Testis (tissue), 3 donors: Measurements from ENCODE around the gene ZDHHC7. TPM values are rescaled to one million over a fixed set of nuclear protein-coding genes. Genes with fewer than 3 reads are reported as not detected.
A peak's percentile ranks its signal among the peaks of the same experiment; 100 is the strongest.
"Not testable (repeated sequence)": the region's sequence is repeated elsewhere in the genome, so short reads cannot be mapped to it uniquely, and the experiment has no call there.

Experiments used
- DNase-seq: peaks from one replicate; pipeline ENCODE4 v3.0.0-alpha.2; 2019
- H3K27ac ChIP-seq, 2 donors: fragments of 200-600 bp; sonication (generic); one replicate each; pipeline ENCODE4 v1.5.1; 2019
- H3K27me3 ChIP-seq: fragments of 200-600 bp; sonication (generic); one replicate; pipeline ENCODE4 v1.5.1; 2019
- H3K36me3 ChIP-seq: fragments of 200-600 bp; sonication (generic); one replicate; pipeline ENCODE4 v1.5.1; 2017; ENCODE audit warnings: low read depth; ENCODE audit errors: missing control alignments
- H3K4me1 ChIP-seq: fragments of 200-600 bp; sonication (generic); one replicate; pipeline ENCODE4 v1.5.1; 2019
- H3K4me3 ChIP-seq, 2 donors: fragments of 200-600 bp; sonication (generic); one replicate each; pipeline ENCODE4 v1.5.1; 2017 to 2019
- H3K9me3 ChIP-seq: fragments of 200-600 bp; sonication (generic); one replicate; pipeline ENCODE4 v1.5.1; 2017
- CTCF ChIP-seq, 3 experiments: fragments of 450-650 bp in 2 of 3; fragments of 200-600 bp in 1 of 3; sonication (generic) in 1 of 3; IDR thresholded peaks; one replicate each; pipeline ENCODE4 v1.5.1; 2016 to 2019; ENCODE audit warnings: antibody characterized with exemption in 3 of 3, mild to moderate bottlenecking in 2 of 3, moderate library complexity in 1 of 3
- POLR2A ChIP-seq: fragments of 450-650 bp; IDR thresholded peaks from one replicate; pipeline ENCODE4 v1.6.1; 2017; ENCODE audit warnings: antibody characterized with exemption, mild to moderate bottlenecking, moderate library complexity
- WGBS, 2 donors: methylation state at CpG; one replicate each; pipeline ENCODE4 v1.1.5; 2018; 5-methylcytosine and 5-hydroxymethylcytosine counted together
- intact Hi-C: fragments of 100-400 bp; cut with DNase I; formaldehyde crosslinking; loops from one replicate; pipeline ENCODE4 v1.15.1; 2023; ENCODE audit warnings: low total_unique reads
- polyA plus RNA-seq: library from polyadenylated mRNA; stranded (reverse); fragments of 350-450 nt; fragmentation: Illumina TruSeq; extraction: RNeasy Lipid Tissue Mini Kit (QIAGEN cat#74804); gene quantifications from one replicate; pipeline ENCODE4 v1.2.3, GENCODE V29; 2014; ENCODE audit warnings: low read depth, low replicate concordance; ENCODE audit not compliant: insufficient read depth
- total RNA-seq, 2 donors: library from RNA; depleted of rRNA; stranded (reverse); fragments of >200 nt; gene quantifications; one replicate each; pipeline ENCODE4 v1.2.3, GENCODE V29; 2016

ZDHHC7 gene
- total and polyA plus RNA-seq, 3 donors from 2014 or later = 29.4 to 42.7 (median 35.0) TPM

GRCh38 chr16:85056211-85056748 is 44.9 kb upstream of the ZDHHC7 start:
- H3K27me3 ChIP-seq = no peaks in the 10 kb centered on the region
- TF ChIP-seq CTCF (IDR thresholded peaks at IDR 0.05) = no peak
- no peak for TF ChIP-seq POLR2A
- peak overlapping the region; percentile 22 to 81 for H3K27ac ChIP-seq
- 68 to 97% methylated on average over 8 to 16 of the region's 16 CpGs for WGBS, 2 donors
- DNase-seq = no peak
- H3K4me1 ChIP-seq = peaks cover 29% of the 10 kb centered on the region
- H3K36me3 ChIP-seq = no peaks in the 10 kb centered on the region
- H3K9me3 ChIP-seq = no peaks in the 10 kb centered on the region
- intact Hi-C loops = no loop called here
- no peak overlapping the region for H3K4me3 ChIP-seq

GRCh38 chr16:85055493-85056210 is 44.3 kb upstream of the ZDHHC7 start:
- no peak for TF ChIP-seq POLR2A
- no peak for TF ChIP-seq CTCF (IDR thresholded peaks at IDR 0.05)
- no peaks in the 10 kb centered on the region for H3K27me3 ChIP-seq
- peaks cover 35% of the 10 kb centered on the region for H3K4me1 ChIP-seq
- DNase-seq = peak; percentile 62
- no peaks in the 10 kb centered on the region for H3K9me3 ChIP-seq
- intact Hi-C loops = no loop called here
- WGBS, 2 donors = 45 to 58% methylated on average over 14 of the region's 14 CpGs
- H3K36me3 ChIP-seq = no peaks in the 10 kb centered on the region
- H3K4me3 ChIP-seq = no peak overlapping the region
- H3K27ac ChIP-seq = peak overlapping the region; percentile 22 to 81

- 56 to 67% methylated on average over 6 of the region's 6 CpGs for WGBS, 2 donors
- no peak for DNase-seq
- no peak overlapping the region for H3K4me3 ChIP-seq
Measured at GRCh38 chr16:85054948-85055492, 43.7 kb upstream of the ZDHHC7 start.

GRCh38 chr16:85054321-85054720 is 43.0 kb upstream of the ZDHHC7 start:
- DNase-seq, H3K27me3 ChIP-seq, intact Hi-C loops, H3K4me3 ChIP-seq, H3K36me3 ChIP-seq, H3K9me3 ChIP-seq: not testable (repeated sequence)
- WGBS, 2 donors = 76 to 95% methylated on average over 3 of the region's 3 CpGs
- H3K4me1 ChIP-seq = peaks cover 38% of the 10 kb centered on the region
- peak overlapping the region in 1 of 2 donors; percentile 81 for H3K27ac ChIP-seq

More at GRCh38 chr16:85054948-85055492, 43.7 kb upstream of the ZDHHC7 start:
- Histone ChIP-seq H3K36me3 (no peaks in the 10 kb centered on the region), H3K4me1 (peaks cover 38% of the 10 kb centered on the region), H3K9me3 (no peaks in the 10 kb centered on the region), H3K27ac (peak overlapping the region; percentile 70 to 81), H3K27me3 (no peaks in the 10 kb centered on the region)
- TF ChIP-seq CTCF (IDR thresholded peaks at IDR 0.05) = no peak
- no peak for TF ChIP-seq POLR2A
- intact Hi-C loops = no loop called here

GRCh38 chr16:85052536-85052935 is 41.2 kb upstream of the ZDHHC7 start:
- DNase-seq = no peak
- intact Hi-C loops = no loop called here
- Histone ChIP-seq H3K9me3 (no peaks in the 10 kb centered on the region), H3K4me3 (no peak overlapping the region), H3K4me1 (peaks cover 40% of the 10 kb centered on the region), H3K27me3 (no peaks in the 10 kb centered on the region), H3K27ac (no peak overlapping the region), H3K36me3 (no peaks in the 10 kb centered on the region)
- 84% methylated on average over 10 of the region's 10 CpGs for WGBS, 2 donors
- TF ChIP-seq CTCF (IDR thresholded peaks at IDR 0.05) = no peak
- no peak for TF ChIP-seq POLR2A
